HG02588 (cell line): Measurements from ENCODE around the gene GRIK3.
"Not testable (repeated sequence)": the region's sequence is repeated elsewhere in the genome, so short reads cannot be mapped to it uniquely, and the experiment has no call there.

ENCODE experiments used
- ATAC-seq: cut with Tn5 transposase; IDR thresholded peaks from one replicate; pipeline ENCODE4 v1.9.1; 2021; ENCODE audit warnings: mild to moderate bottlenecking, moderate library complexity; ENCODE audit not compliant: unreplicated experiment

Gene GRIK3

DNA sequence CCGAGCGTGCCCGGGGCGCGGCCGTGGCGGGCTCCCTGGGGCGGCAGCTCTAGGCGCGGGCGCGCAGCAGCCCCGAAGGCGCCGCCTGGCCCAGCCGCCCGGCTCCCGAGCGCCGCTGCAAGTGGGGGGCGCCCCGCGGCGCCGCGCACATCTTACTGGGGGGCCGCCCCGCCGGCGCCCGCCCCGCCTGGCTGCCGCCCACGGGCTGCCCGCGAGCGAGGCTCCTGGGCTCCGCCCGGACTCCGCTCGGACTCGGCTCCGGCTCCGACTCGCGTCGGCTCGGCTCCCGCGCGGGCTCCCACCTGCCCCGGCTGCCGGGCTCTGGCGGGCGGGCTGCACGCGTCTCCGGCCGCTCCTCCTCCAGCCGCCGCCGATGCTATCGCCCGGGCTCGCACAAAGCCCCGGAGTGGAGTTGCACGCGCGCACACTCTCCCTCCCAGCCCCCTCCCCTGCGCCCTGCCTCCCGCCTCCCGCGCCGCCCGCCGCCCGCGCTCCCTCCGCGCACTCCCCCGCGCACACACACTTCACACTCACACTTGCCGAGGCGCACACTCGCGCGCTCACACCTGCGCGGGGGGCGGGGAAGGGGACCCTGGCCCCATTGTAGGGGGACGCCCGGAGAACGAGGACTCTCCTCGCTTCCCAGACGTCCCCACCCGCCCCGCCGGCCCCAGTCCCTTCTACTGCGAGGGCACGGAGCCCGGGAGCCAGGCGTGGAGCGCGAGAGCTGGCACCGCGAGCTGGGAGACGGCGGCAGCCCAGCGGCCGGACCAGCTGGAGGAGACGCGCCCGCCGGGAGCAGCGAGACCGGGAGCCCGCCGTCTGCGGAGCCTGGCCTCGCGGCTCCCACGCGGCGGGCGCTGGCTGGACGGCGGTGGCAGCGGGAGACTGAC is at the start of gene GRIK3:
TSS of gene GRIK3 (minus strand) at position 395 of the 893 bp plus-strand sequence. CDS start 407 bp downstream, outside the sequence.
- no peak for ATAC-seq

DNA sequence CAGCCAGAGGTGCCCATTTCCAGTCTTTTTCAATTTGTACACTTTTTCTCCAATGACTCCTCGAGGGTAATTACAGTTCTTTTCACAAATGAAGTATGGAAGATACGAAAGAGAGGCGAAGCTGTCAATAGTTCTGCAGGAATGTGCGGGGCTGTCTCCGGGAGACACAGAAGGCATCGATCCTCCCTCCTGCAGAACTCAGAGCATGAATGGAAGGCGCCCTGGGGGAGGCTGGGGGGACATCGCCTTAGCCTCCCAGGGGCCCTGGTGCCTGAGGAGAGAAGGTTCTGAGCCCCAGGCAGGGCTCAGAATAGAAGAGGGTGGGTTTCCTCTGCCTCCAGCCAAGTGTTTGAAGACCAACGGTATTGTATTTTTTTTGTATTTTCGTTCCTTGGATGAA is 49.7 kb upstream of the GRIK3 start:
- ATAC-seq, result no peak

- ATAC-seq, result no peak
Measured at GRCh38 chr1:37083603-37084002, 49.3 kb upstream of the GRIK3 start.

DNA sequence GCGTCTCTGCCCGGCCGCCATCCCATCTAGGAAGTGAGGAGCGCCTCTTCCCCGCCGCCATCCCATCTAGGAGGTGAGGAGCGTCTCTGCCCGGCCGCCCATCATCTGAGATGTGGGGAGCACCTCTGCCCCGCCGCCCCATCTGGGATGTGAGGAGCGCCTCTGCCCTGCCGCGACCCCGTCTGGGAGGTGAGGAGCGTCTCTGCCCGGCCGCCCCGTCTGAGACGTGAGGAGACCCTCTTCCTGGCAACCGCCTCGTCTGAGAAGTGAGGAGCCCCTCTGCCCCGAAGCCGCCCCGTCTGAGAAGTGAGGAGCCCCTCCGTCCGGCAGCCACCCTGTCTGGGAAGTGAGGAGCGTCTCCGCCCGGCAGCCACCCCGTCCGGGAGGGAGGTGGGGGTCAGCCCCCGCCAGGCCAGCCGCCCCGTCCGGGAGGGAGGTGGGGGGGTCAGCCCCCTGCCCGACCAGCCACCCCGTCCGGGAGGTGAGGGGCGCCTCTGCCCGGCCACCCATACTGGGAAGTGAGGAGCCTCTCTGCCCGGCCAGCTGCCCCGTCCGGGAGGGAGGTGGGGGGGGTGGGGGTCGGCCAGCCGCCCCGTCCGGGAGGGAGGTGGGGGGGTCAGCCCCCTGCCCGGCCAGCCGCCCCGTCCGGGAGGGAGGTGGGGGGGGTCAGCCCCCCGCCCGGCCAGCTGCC is 46.1 kb upstream of the GRIK3 start:
- not testable (repeated sequence) for ATAC-seq

GRCh38 chr1:37078866-37079265 is 44.6 kb upstream of the GRIK3 start:
- no peak for ATAC-seq

DNA sequence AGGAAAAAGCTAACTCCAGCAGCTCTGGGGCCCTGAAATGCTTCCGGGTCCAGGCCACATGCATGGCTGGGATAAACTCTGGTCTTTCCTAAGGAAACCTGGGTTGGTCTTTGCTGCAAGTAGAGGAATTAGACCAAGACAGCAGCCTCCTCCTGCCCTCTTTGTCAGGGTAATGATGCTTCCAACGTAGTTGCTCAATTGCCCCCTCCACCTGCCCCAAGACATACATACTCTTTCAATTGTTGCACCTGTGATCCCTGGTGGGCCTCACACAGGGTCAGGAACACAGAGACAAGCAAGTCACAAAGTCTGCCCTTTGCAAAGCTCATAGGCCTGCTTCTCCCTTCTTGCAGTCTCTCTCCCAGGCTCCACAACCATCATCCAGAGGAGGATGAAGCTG is 41.9 kb upstream of the GRIK3 start:
- ATAC-seq, result no peak

DNA sequence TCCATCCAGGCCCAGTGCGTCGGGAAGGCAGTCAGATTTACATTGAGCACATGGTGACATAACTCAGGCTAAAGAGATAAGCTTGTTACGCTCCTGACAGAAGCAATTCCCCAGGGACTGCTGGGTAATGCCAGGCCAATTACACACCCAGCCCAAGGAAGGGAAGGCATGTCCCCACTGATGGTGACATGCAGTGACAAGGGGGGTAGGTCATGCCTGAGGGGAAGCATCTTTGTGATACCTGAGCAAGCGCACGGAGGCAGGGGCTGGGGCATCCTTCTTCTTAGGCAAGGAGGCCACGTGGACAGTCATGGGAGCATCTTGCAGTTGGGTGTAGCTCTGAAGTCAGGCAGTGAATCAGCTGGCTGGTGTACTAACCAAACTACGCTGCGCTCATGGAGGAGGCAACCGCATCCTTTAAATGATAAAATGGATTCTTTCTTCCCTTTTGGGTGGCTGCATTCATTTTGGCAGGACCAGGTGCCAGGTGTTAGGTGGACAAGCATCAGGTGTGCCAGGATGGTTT is 39.6 kb upstream of the GRIK3 start:
- no peak for ATAC-seq

DNA sequence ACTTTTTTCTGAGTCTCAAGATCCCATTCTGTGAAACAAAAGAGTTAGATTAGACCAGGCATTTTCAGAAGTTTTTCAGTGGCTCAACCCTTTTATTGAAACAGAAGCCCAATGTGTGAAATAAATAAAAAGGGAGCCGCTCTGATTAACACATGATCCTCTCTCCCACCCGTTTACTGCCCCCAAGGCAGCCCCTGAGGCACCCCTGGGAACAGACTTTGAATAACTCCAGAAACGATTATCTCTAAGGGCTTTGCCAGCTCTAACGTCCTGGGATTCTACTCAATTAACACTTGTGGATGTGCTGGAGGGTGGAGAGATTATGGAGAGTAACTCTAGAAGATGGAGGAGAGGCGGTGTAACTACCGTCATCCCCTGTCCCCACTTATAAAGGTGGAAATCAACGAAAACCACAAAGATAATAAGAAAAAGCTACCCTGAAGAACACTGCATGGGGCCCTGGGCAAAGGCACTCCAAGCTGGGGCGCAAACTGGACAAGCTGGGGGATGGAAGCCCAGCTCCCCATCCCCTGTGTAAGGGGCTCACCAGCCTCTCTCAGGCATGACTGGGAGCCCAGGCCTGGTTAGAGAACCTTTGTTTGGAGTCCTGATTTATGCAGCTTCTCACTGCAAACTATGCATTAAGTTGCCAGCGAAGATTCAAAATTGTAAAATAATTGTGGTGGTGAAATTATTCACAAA is 39.0 kb upstream of the GRIK3 start:
- ATAC-seq, result no peak

DNA sequence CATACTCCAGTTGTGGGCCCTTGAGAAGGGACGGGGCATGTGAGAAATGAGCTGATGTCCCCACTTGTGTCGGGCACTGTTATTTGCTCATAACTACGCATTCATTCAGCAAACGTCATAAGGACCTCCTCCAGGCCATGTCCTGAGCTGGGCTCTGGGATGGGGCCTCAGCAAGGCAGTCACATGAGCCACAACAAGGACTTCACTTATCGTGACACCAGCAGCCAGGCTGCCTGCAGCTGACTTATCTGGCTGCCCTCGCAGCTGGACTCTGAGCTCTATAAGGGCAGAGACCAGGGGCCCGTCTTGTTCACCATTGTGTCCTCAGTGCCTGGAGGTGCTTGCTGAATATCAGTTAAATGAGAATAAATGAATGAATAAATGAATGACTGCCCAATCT is 37.5 kb upstream of the GRIK3 start:
- ATAC-seq, result no peak

- ATAC-seq, result no peak
Measured at GRCh38 chr1:37070126-37070525, 35.8 kb upstream of the GRIK3 start.

- ATAC-seq, result no peak
Measured at GRCh38 chr1:37069406-37069805, 35.1 kb upstream of the GRIK3 start.

GRCh38 chr1:37068897-37069296 is 34.6 kb upstream of the GRIK3 start:
- no peak for ATAC-seq

DNA sequence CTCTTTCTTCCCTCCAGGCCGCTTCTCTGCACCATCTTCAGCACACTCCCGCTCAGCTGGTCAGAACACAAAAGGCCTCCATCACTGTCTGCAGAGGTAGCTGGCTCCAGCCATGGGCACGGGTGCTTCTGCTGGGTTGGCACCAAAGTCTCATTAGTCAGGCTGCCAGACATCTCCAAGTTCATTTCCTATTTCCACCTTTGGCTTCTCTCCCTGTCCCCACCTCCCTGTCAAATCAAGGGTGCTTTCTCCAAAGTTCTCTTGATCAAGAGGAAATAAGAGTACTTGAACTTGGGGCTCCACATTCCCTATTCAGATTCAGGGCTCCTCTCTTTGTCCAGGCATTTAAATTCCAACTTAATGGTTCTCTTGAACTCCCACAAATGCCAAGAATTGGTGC is 33.9 kb upstream of the GRIK3 start:
- ATAC-seq, result no peak

DNA sequence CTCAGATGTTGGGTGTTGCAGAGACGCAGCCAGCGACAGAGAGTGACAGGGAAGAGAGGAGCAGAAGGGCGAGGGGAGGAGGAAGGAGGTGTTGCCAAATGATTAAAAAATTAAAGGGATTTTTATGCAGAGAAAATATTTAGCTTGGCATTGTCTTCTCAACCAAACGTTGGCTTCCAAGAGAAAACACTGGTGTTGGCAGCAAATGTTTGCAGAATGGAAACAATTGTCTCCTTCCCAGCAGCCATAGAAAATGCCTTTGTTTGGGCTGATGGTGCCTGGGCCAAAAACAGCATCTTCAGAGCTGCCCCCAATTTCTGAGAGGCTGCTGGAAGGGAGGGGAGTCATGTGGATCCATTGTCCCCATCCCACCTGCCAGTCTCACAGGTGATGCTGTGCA is 29.7 kb upstream of the GRIK3 start:
- ATAC-seq, result no peak

DNA sequence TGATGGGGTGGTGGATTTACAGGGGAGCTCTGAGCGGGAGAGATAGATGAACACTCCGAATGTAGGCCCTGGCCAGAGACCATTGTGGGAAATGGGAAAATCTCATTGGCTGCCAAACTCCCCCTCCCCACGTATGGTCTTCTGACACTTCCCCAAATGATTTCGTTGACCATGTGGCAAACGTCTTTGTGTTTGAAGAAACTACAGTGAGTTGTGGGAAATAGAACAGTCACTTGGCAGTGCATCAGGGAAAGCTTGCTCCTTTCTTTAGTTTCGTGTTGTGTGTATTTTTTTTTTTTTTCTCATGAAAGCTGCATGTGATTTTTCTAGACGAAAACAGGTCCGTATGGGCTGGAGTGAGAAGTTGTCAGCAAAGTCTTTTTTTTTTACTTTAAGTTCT is 25.0 kb upstream of the GRIK3 start:
- no peak for ATAC-seq

DNA sequence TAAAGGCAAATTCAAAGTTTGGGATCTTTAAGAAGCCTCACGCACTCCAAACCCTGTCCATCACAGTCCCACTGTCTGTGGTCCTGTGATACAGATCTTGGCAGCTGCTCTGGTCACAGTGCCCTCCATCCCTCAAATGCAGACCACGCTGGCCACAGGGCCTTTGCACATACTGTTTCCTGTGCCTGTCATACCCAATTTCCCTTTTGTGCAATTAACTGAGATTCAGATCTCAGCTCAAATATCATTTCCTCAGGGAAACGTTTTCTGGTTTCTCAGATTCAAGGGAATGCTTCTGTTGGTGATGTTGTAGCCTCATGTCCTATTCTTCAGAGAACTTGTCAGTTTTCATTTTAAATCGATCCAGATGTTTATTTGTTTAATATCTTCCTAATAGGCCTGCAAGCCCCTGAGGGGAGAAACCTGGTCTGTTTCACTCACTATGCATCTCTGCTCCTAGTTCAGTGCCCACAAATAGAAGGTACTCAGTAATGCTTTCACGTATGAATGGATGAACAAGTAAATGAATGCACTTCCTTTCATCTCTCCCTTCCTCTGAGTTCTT is 24.2 kb upstream of the GRIK3 start:
- ATAC-seq, result no peak

GRCh38 chr1:37056325-37056724 is 22.0 kb upstream of the GRIK3 start:
- no peak for ATAC-seq

- ATAC-seq, result no peak
Measured at GRCh38 chr1:37055631-37056030, 21.3 kb upstream of the GRIK3 start.

GRCh38 chr1:37053173-37053572 is 18.9 kb upstream of the GRIK3 start:
- no peak for ATAC-seq

GRCh38 chr1:37052120-37052519 is 17.8 kb upstream of the GRIK3 start:
- ATAC-seq, result no peak

- ATAC-seq, result no peak
Measured at GRCh38 chr1:37051346-37051745, 17.0 kb upstream of the GRIK3 start.
